GM21529 (cell line): ENCODE measurements around the gene RAD51.

Experiments
- ATAC-seq: cut with Tn5 transposase; IDR thresholded peaks from one replicate; pipeline ENCODE4 v1.9.1; 2021; ENCODE audit not compliant: unreplicated experiment

The RAD51 gene

GRCh38 chr15:40721701-40722100 is 26.7 kb downstream of the RAD51 start:
- ATAC-seq: no peak

DNA sequence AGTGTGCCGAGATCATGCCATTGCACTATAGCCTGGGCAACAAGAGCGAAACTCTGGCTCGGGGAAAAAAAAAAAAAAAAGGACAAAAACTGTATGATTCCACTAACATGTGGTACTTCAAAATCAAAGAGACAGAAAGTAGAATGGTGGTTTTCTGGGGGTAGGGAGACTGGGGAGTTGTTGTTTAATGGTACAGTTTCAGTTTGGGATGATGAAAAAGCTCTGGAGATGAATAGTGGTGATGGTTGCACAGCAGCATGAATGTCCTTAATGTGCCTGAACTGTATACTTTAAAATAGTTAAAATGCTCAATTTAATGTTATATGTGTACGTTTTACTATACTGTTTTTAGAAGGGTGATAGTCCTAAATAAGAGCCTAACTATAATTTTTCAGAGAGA is 27.4 kb downstream of the RAD51 start:
- no peak for ATAC-seq

- no peak for ATAC-seq
Measured at GRCh38 chr15:40722934-40723333, 28.0 kb downstream of the RAD51 start.

GRCh38 chr15:40723919-40724318 is 28.9 kb downstream of the RAD51 start:
- ATAC-seq: no peak

- ATAC-seq: no peak
Measured at GRCh38 chr15:40731034-40731433, 36.1 kb downstream of the RAD51 start.

- ATAC-seq: no peak
Measured at GRCh38 chr15:40736575-40736974, 41.6 kb downstream of the RAD51 start.

GRCh38 chr15:40737048-40737447 is 42.1 kb downstream of the RAD51 start:
- ATAC-seq: no peak

- no peak for ATAC-seq
Measured at GRCh38 chr15:40739047-40739446, 44.1 kb downstream of the RAD51 start.

DNA sequence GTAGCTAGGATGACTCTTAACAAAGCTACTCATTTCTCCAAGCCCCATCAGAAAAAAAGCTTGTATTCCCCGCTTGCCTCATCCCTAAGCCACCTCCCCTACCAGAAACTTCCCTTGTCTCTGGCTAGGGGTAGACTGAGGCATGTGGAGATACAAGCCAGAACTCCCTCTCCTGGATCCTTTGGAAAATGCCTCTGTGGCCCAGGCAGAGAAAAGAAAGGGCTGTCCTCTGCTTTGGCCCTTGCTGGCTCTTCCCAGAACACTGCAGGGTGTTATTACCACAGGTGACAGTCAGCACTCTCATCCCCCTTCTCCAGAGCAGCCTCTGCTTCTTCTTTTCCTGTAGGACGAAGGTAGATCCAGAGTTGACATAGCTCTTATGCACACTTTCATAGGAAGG is 44.9 kb downstream of the RAD51 start:
- no peak for ATAC-seq

DNA sequence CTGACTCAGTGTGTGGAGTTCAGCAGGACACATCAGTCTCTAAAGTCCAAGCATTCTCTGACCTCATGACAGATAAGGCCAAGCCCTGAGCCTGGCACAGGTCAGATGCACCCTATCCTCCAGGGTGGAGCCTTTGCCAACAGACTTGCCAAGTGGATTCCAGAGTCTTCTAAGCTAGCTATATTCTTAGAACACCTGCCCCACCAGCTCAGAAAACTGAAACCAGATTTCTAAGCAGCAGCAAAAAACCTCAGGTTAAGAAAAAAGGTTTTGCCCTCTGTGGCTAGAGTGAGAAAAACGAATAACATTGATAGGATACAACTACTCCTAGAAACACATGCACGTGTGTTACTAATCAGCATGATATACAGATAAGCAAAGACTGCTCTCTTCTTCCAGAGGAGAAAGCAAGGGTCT is 48.5 kb downstream of the RAD51 start:
- no peak for ATAC-seq

GRCh38 chr15:40743921-40744814 is 49.2 kb downstream of the RAD51 start:
- no peak for ATAC-seq

- no peak for ATAC-seq
Measured at GRCh38 chr15:40744815-40745152, 49.8 kb downstream of the RAD51 start.

DNA sequence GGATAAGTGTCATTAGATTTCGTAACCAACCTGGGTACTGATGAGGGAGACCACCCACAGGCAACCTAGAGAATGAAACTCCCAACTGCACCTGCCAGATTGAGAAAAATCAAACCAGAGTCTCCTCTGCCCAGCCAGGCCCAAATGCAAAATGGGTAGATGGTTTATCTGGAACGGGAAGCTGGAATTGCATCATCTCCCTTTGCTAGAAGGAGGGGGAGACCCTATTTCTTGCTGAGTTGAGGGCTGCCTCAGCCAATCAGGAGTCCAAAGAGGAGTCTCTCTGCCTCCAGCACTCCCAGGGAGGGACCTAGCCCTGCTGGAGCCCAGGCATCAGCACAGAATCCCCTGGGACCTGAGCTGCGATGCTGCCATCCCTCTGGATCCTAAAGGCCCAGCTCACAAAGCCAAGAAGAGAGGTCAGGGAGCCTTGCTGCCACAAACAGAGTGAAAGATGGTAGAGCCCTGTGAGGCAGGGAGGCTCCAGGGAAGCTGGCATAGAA is 52.0 kb downstream of the RAD51 start:
- no peak for ATAC-seq

DNA sequence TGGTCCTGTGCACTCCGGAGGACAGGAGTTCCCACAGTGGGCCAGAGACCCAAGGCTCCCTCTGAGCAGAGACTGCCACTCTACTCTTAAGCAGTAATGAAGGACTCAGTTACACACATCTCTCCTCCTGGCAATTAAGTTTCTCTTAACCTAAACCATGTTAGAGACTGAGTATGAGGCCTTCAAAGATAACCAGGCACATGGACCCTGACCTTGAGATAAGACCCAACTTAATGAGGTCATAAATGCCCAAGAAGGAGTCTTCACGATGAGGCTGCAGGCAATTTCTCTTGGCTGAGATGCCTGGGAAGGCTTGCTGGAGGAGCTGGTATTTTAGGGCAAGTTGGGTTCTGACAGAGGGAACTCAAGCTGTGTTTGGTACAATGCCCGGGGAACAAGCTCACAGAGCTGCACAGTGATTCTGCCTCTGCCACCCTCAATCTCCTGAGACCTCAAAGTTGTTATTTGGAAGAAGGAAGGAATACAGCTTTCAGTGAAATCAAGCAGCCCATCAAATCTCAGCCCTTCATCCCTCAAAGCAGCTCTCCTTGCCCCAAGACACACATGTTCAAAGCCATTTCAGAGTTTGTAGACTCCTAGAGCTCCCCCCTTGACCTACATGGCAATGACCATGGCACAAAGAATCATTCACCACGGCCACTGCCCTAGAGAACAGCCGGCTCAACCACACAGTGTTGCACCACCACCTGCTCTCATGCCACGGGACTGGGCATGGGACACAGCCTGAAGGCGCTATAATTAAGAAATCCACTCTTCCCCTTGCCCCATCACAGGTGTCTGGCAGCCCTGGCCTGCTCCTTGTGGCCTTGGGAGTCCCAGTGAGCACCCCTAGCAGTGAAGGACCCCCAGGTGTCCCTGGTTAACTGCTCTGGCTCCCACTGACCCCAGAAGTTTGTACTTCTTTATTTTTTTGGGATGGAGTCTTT is 53.0 kb downstream of the RAD51 start:
- no peak for ATAC-seq

GRCh38 chr15:40749151-40749630 is 54.2 kb downstream of the RAD51 start:
- no peak for ATAC-seq

- ATAC-seq: no peak
Measured at GRCh38 chr15:40750885-40751284, 55.9 kb downstream of the RAD51 start.

- ATAC-seq: no peak
Measured at GRCh38 chr15:40751745-40752144, 56.8 kb downstream of the RAD51 start.

DNA sequence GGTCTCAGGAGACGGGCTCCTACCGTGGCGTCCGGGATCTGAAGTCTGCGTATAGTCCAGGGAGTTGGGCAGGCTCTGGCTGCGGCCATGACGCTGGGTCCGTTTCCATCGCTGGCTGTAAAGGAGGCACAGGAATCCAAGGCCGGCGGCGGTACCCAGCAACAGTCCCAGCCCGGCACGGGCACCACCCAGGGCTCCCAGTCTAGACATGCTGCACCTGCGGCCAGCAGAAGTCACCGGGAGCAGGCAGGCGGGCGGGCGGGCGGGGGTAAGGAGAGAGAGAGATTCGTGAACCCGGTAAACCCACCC is 59.6 kb downstream of the RAD51 start:
- no peak for ATAC-seq

DNA sequence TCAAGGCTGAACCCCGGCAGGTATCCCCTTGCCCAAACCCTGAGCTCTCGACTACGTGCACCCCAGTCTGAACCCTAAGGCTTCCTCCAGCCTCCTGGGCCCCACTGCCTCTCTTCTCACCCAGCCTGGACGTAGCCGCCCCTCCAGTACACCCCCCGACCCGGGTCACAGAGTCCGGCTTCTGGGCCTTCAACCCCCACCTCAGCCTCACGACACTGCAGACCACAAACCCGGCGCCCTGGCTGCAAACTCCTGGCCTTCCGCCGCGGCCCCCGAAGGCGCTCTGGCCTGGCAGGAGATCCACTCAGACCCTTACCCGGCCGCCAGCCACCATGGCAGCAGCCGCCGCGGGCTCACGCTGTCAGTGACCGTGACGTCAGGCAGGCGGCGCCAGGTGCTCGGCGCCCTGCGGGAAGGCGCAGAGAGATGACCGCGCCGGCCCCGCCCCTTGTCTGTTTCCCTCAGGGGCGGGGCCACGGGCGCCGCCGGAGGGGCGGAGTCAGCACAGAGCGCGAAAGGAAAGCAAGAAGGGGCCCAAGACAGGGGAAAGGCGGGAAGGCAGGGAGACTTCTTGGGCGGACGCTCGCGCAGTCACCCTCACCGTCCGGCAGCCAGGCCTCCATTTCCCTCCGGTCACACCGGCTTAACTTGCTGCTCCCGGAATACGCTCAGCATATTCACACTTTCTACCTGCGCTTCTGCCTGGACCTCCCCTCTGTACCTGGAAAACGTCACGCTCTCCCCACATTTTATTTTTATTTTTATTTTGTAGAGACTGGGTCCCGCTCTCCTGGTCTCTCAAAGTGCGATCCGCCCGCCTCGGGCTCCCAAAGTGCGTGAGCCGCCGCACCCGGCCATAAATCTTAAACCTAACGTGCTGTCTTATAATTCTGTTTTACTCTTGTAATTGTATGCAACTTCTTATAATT is 60.2 kb downstream of the RAD51 start, which contains the start of gene RMDN3:
TSS of gene RMDN3 (minus strand) at position 372 of the 929 bp plus-strand sequence. CDS start 471 bp downstream, outside the sequence.
- ATAC-seq: peak; percentile 72

GRCh38 chr15:40755812-40756208 is 60.8 kb downstream of the RAD51 start:
- ATAC-seq: no peak

DNA sequence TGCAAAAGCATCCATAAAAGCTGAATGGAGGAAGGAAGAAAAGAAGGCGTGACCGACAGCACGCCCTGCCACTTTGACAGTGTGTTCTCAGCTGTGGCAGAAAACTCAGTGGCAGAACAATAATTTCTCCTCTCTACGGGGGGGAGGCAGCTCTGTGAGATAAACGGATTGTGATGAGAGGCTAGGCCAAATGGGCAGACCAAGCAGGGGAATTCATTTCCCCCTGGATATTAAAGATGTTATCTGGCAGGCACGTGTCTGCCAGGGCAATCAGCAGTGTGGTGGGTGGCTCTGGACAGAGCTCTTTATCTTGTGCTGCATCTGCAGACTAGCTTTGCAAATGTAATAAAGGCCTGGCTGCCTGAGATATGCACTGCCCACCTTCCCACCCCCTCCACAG is 62.0 kb downstream of the RAD51 start:
- no peak for ATAC-seq
